HepG2 (cell line): ENCODE measurements around the gene UNC79. TPM values are rescaled to one million over a fixed set of nuclear protein-coding genes. Genes with fewer than 3 reads are reported as not detected.

ENCODE experiments used
- ATAC-seq: fragments of 200-7000 bp; cut with Tn5 transposase; 3 replicates; pipeline ENCODE4 v1.9.1; 2020; ENCODE audit warnings: mild to moderate bottlenecking, moderate library complexity
- BruUV-seq: library from RNA; stranded (reverse); fragments of 400-500 nt; replicated peaks from 2 replicates; lab custom pipeline; 2021; lab: Mats Ljungman, UMichigan
- CTCF ChIA-PET: fragments of 300-600 bp; formaldehyde crosslinking; extraction: SDS; loops from one replicate; lab custom pipeline; 2021; ENCODE audit warnings: low total read pairs, inconsistent platforms, low intra/inter-chr PET ratio; lab: Yijun Ruan, JAX
- POLR2A ChIA-PET: fragments of 350-600 bp; sonication (Branson Sonifier 250); formaldehyde crosslinking; loops from one replicate; lab custom pipeline; 2020; ENCODE audit warnings: antibody characterized with exemption, inconsistent platforms; lab: Yijun Ruan, JAX
- DNase-seq: peaks from one replicate; pipeline ENCODE4 v3.0.0-alpha.2; 2015; ENCODE audit warnings: low spot score
- FAIRE-seq: peaks from 3 replicates; lab custom pipeline; 2011; peaks lifted over from hg19 to GRCh38; lab: Jason Lieb, UNC
- H2AFZ ChIP-seq: one replicate; pipeline ENCODE4 v1.6.1; 2011; ENCODE audit warnings: low read length, inconsistent platforms
- H3K27ac ChIP-seq: fragments of 300-600 bp; 3 replicates; pipeline ENCODE4 v1.8.0; 2011; ENCODE audit warnings: mixed run types, mild to moderate bottlenecking, mixed read lengths, low read length, inconsistent platforms; ENCODE audit not compliant: insufficient read depth; ENCODE audit errors: extremely low read length
- H3K27me3 ChIP-seq, 2 experiments: fragments of 200-600 bp in 1 of 2; 2 replicates in 1 of 2; 3 replicates in 1 of 2; pipeline versions ENCODE4 v1.6.0 to v1.8.0; 2011; ENCODE audit warnings: low read length in 2 of 2, mild to moderate bottlenecking in 2 of 2, moderate library complexity in 2 of 2, inconsistent platforms in 1 of 2; ENCODE audit not compliant: insufficient read depth in 2 of 2, control insufficient read depth in 1 of 2
- H3K36me3 ChIP-seq, 2 experiments: fragments of 200-600 bp in 1 of 2; replicated peaks in 1 of 2; 2 replicates in 1 of 2; 3 replicates in 1 of 2; pipeline versions ENCODE4 v1.5.1 to v1.8.0; 2011; ENCODE audit warnings: low read length in 2 of 2, inconsistent platforms in 1 of 2; ENCODE audit not compliant: insufficient read depth in 2 of 2, control insufficient read depth in 1 of 2
- H3K4me1 ChIP-seq: 2 replicates; pipeline ENCODE4 v1.5.1; 2012; ENCODE audit warnings: low read length, inconsistent platforms; ENCODE audit not compliant: insufficient read depth
- H3K4me2 ChIP-seq: 2 replicates; pipeline ENCODE4 v1.6.0; 2011; ENCODE audit warnings: low read depth, low read length, inconsistent platforms
- H3K4me3 ChIP-seq, 3 experiments: fragments of 200-600 bp in 1 of 3; sonication (generic), shearing (Covaris generic) in 1 of 3; replicated peaks in 1 of 3; 2 replicates each; pipeline ENCODE4 v1.5.1; 2011 to 2016; ENCODE audit warnings: low read length in 3 of 3, inconsistent platforms in 2 of 3, low read depth in 2 of 3, mild to moderate bottlenecking in 2 of 3, control low read depth in 1 of 3, mixed read lengths in 1 of 3; ENCODE audit not compliant: insufficient read depth in 1 of 3
- H3K79me2 ChIP-seq: one replicate; pipeline ENCODE4 v1.6.1; 2011; ENCODE audit warnings: low read length, inconsistent platforms; ENCODE audit not compliant: insufficient read depth
- H3K9ac ChIP-seq: 2 replicates; pipeline ENCODE4 v1.6.0; 2011; ENCODE audit warnings: mild to moderate bottlenecking, low read depth, low read length, inconsistent platforms; ENCODE audit not compliant: insufficient read depth
- H3K9me3 ChIP-seq: 2 replicates; pipeline ENCODE4 v1.5.1; 2012; ENCODE audit warnings: mild to moderate bottlenecking, low read length
- H4K20me1 ChIP-seq: 2 replicates; pipeline ENCODE4 v1.6.0; 2011; ENCODE audit warnings: inconsistent platforms, mild to moderate bottlenecking, low read length, moderate library complexity; ENCODE audit not compliant: insufficient read depth
- FOXM1 ChIP-seq: sonication (generic); formaldehyde crosslinking; IDR thresholded peaks from 2 replicates; pipeline ENCODE4 v1.5.0; 2020; ENCODE audit warnings: missing genetic modification reagents
- HBP1 ChIP-seq: IDR thresholded peaks from 2 replicates; pipeline ENCODE4 v1.6.1; 2016; ENCODE audit warnings: low read depth, control low read depth
- HNRNPLL ChIP-seq: fragments of 200-400 bp; formaldehyde crosslinking; IDR thresholded peaks from 2 replicates; pipeline ENCODE4 v1.6.1; 2017; ENCODE audit warnings: mild to moderate bottlenecking, low read depth, low read length; ENCODE audit not compliant: poor library complexity, severe bottlenecking
- NRL ChIP-seq: sonication (generic); formaldehyde crosslinking; IDR thresholded peaks from 2 replicates; pipeline ENCODE4 v1.5.0; 2020; ENCODE audit warnings: missing genetic modification reagents, mild to moderate bottlenecking, moderate library complexity, borderline replicate concordance
- POGK ChIP-seq: sonication (generic); formaldehyde crosslinking; conservative IDR thresholded peaks from 2 replicates; pipeline ENCODE4 v1.8.0; 2022; ENCODE audit warnings: mild to moderate bottlenecking, moderate library complexity, missing genetic modification reagents
- POGZ ChIP-seq: sonication (generic); formaldehyde crosslinking; IDR thresholded peaks from 2 replicates; pipeline ENCODE4 v1.4.0; 2020; ENCODE audit warnings: mild to moderate bottlenecking, missing genetic modification reagents
- SALL2 ChIP-seq: sonication (generic); formaldehyde crosslinking; IDR thresholded peaks from 2 replicates; pipeline ENCODE4 v1.8.1; 2023; ENCODE audit warnings: mild to moderate bottlenecking, missing genetic modification reagents, inconsistent platforms
- SMYD3 ChIP-seq: sonication (generic); formaldehyde crosslinking; IDR thresholded peaks from 2 replicates; pipeline ENCODE4 v1.8.1; 2023; ENCODE audit warnings: mild to moderate bottlenecking, missing genetic modification reagents
- TAF15 ChIP-seq: fragments of 200-400 bp; formaldehyde crosslinking; IDR thresholded peaks from one replicate; pipeline ENCODE4 v1.6.1; 2018; ENCODE audit warnings: mild to moderate bottlenecking, low read depth, low read length; ENCODE audit not compliant: poor library complexity, severe bottlenecking
- TGIF2 ChIP-seq: IDR thresholded peaks from 2 replicates; pipeline ENCODE4 v1.6.1; 2016; ENCODE audit warnings: control low read depth, missing compliant biosample characterization
- ZNF10 ChIP-seq: sonication (generic); formaldehyde crosslinking; IDR thresholded peaks from 2 replicates; pipeline ENCODE4 v1.4.0; 2020; ENCODE audit warnings: mild to moderate bottlenecking, low read depth, missing genetic modification reagents, borderline replicate concordance
- ZNF564 ChIP-seq: sonication (generic); formaldehyde crosslinking; IDR thresholded peaks from 2 replicates; pipeline ENCODE4 v1.8.1; 2023; ENCODE audit warnings: mild to moderate bottlenecking, missing genetic modification reagents
- ZNF616 ChIP-seq: sonication (generic); formaldehyde crosslinking; IDR thresholded peaks from 2 replicates; pipeline ENCODE4 v1.5.0; 2020; ENCODE audit warnings: low read depth, mild to moderate bottlenecking, missing genetic modification reagents
- ZSCAN9 ChIP-seq: IDR thresholded peaks from 2 replicates; pipeline ENCODE4 v1.6.1; 2016; ENCODE audit warnings: borderline replicate concordance
- WGBS: methylation state at CpG from one replicate; pipeline ENCODE4 v1.1.6; 2017; ENCODE audit warnings: low lambda C conversion rate; 5-methylcytosine and 5-hydroxymethylcytosine counted together
- in situ Hi-C: cut with HindIII; loops from 2 replicates; pipeline ENCODE4 v1.10.0; 2017; ENCODE audit warnings: low pct_unique_long_range_greater_than_20kb; ENCODE audit not compliant: extremely low pct_ligation_motif_present
- intact Hi-C: fragments of 100-400 bp; cut with micrococcal nuclease; formaldehyde crosslinking; loops from one replicate; pipeline ENCODE4 v1.10.0; 2022; ENCODE audit not compliant: unreplicated experiment
- polyA plus RNA-seq, 8 experiments: library from polyadenylated mRNA; depleted of rRNA in 3 of 8; stranded (reverse) in 7 of 8; unstranded in 1 of 8; fragments of >200 nt; fragmentation: Illumina TruSeq in 4 of 8; extraction: Trizol in 4 of 8; gene quantifications; 2 replicates each; pipeline versions ENCODE4 v1.2.1 to v1.2.3, GENCODE V29; 2011 to 2016; ENCODE audit warnings: low read depth in 4 of 8, missing spikeins in 1 of 8, mixed read lengths in 1 of 8; ENCODE audit not compliant: insufficient read depth in 1 of 8
- total RNA-seq, 5 experiments: library from RNA; depleted of rRNA; stranded (reverse); fragments of >200 nt; fragmentation: Illumina TruSeq; extraction: Trizol; gene quantifications; 2 replicates each; pipeline ENCODE4 v1.2.3, GENCODE V29; 2016; ENCODE audit warnings: low read depth in 1 of 5

UNC79 gene
- total and polyA plus RNA-seq, 2 of the 13 experiments (the other 11 are each of a cell fraction or from before 2014, with no cell fraction given): under 0.01 TPM; not detected in 1

- Histone ChIP-seq H4K20me1 (no peaks in the 10 kb centered on the region), H3K9ac (no peak overlapping the region), H3K4me3 (no peak overlapping the region), H3K4me2 (no peak overlapping the region), H3K27ac (no peak overlapping the region), H2AFZ (no peak overlapping the region), H3K9me3 (no peaks in the 10 kb centered on the region), H3K27me3 (no peaks in the 10 kb centered on the region), H3K4me1 (no peaks in the 10 kb centered on the region), H3K36me3 (no peaks in the 10 kb centered on the region), H3K79me2 (no peaks in the 10 kb centered on the region)
- WGBS: 62% methylated on average over 5 of the region's 5 CpGs
- TF ChIP-seq HBP1 (CRISPR knock-in tag): no peak
- TF ChIP-seq ZNF564: no peak
- no peak for TF ChIP-seq POGK (CRISPR knock-in tag)
- no peak for TF ChIP-seq HNRNPLL
- no peak for TF ChIP-seq ZNF10 (CRISPR knock-in tag)
- no peak for TF ChIP-seq SMYD3 (CRISPR knock-in tag)
- no peak for TF ChIP-seq ZSCAN9 (CRISPR knock-in tag)
- no peak for TF ChIP-seq NRL (CRISPR knock-in tag)
- TF ChIP-seq ZNF616 (CRISPR knock-in tag): no peak
- no peak for TF ChIP-seq TGIF2 (CRISPR knock-in tag)
- TF ChIP-seq POGZ (CRISPR knock-in tag): no peak
- TF ChIP-seq FOXM1: no peak
- no peak for TF ChIP-seq TAF15
- TF ChIP-seq SALL2 (CRISPR knock-in tag): no peak
- BruUV-seq: no TSS peak
- FAIRE-seq (no peak), ATAC-seq (no peak), DNase-seq (no peak)
- CTCF ChIA-PET: interaction anchor here (0.6 to 3.0 kb wide), 5 partner anchors 82 to 282 kb away, joined by 3 to 18 read pairs (median 8); no protein-coding TSS in a partner anchor
- in situ Hi-C loops (no loop called here), intact Hi-C loops (loop anchor here (2.0 kb wide), 1 partner anchor 238 kb away; no protein-coding TSS in a partner anchor)
- POLR2A ChIA-PET: no interaction called here
Measured at GRCh38 chr14:93654599-93654998, 223.9 kb downstream of the UNC79 start.
